Endothelial cell of umbilical vein (primary cell): ENCODE results near the gene ADA. TPM values are rescaled to one million over a fixed set of nuclear protein-coding genes. Genes with fewer than 3 reads are reported as not detected.

Source experiments
- BruUV-seq: library from RNA; stranded (reverse); fragments of 400-500 nt; replicated peaks from 2 replicates; lab custom pipeline; 2021; lab: Mats Ljungman, UMichigan
- CTCF ChIA-PET: fragments of 300-600, 350-600 bp; sonication (Branson Sonifier 250); formaldehyde crosslinking; loops from one replicate; lab custom pipeline; 2021; ENCODE audit warnings: antibody characterized with exemption, inconsistent platforms; lab: Charles Lee
- POLR2A ChIA-PET: fragments of 300-600, 350-600 bp; sonication (Branson Sonifier 250); formaldehyde crosslinking; loops from one replicate; lab custom pipeline; 2021; ENCODE audit warnings: antibody characterized with exemption, inconsistent platforms; lab: Charles Lee
- DNase-seq: peaks from one replicate; pipeline ENCODE4 v3.0.0-alpha.2; 2011; ENCODE audit warnings: low read depth, low spot score
- FAIRE-seq: peaks from 2 replicates; lab custom pipeline; 2011; peaks lifted over from hg19 to GRCh38; lab: Jason Lieb, UNC
- H2AFZ ChIP-seq: 2 replicates; pipeline ENCODE4 v1.6.0; 2012; ENCODE audit warnings: low read depth, low read length, control low read depth, inconsistent platforms
- H3K27ac ChIP-seq: 2 replicates; pipeline ENCODE4 v1.5.1; 2011; ENCODE audit warnings: low read depth, mild to moderate bottlenecking, control low read depth, low read length, moderate library complexity; ENCODE audit not compliant: insufficient read depth
- H3K27me3 ChIP-seq, 2 experiments: 2 replicates each; pipeline versions ENCODE4 v1.6.0 to v1.6.1; 2011; ENCODE audit warnings: low read length in 2 of 2, mixed read lengths in 1 of 2; ENCODE audit not compliant: control insufficient read depth in 2 of 2, insufficient read depth in 2 of 2
- H3K36me3 ChIP-seq, 2 experiments: 2 replicates in 1 of 2; 3 replicates in 1 of 2; pipeline ENCODE4 v1.5.1; 2011; ENCODE audit warnings: low read length in 2 of 2, mild to moderate bottlenecking in 1 of 2, moderate library complexity in 1 of 2; ENCODE audit not compliant: control insufficient read depth in 2 of 2, insufficient read depth in 2 of 2; ENCODE audit errors: extremely low read depth in 1 of 2
- H3K4me1 ChIP-seq: 3 replicates; pipeline ENCODE4 v1.5.1; 2011; ENCODE audit warnings: mild to moderate bottlenecking, low read length; ENCODE audit not compliant: control insufficient read depth, insufficient read depth; ENCODE audit errors: extremely low read depth
- H3K4me2 ChIP-seq: 2 replicates; pipeline ENCODE4 v1.6.1; 2011; ENCODE audit warnings: low read length, control low read depth, mixed read lengths; ENCODE audit not compliant: insufficient read depth
- H3K4me3 ChIP-seq, 3 experiments: fragments of 200-600 bp in 1 of 3; sonication (generic), shearing (Covaris generic) in 1 of 3; replicated peaks in 1 of 3; 2 replicates each; pipeline ENCODE4 v1.5.1; 2011 to 2016; ENCODE audit warnings: control low read depth in 3 of 3, low read length in 3 of 3, mild to moderate bottlenecking in 2 of 3, inconsistent platforms in 1 of 3, low read depth in 1 of 3, moderate library complexity in 1 of 3; ENCODE audit not compliant: insufficient read depth in 1 of 3
- H3K79me2 ChIP-seq: 2 replicates; pipeline ENCODE4 v1.6.0; 2012; ENCODE audit warnings: low read length, inconsistent platforms; ENCODE audit not compliant: control insufficient read depth, insufficient read depth
- H3K9ac ChIP-seq: replicated peaks from 2 replicates; pipeline ENCODE3; 2011; ENCODE audit warnings: low read length, control low read depth; ENCODE audit not compliant: insufficient read depth; ENCODE audit errors: extremely low read depth
- H3K9me1 ChIP-seq: replicated peaks from 3 replicates; pipeline ENCODE4 v1.6.0; 2011; ENCODE audit warnings: mild to moderate bottlenecking, low read length; ENCODE audit not compliant: control insufficient read depth, insufficient read depth; ENCODE audit errors: extremely low read depth
- H3K9me3 ChIP-seq: replicated peaks from 2 replicates; pipeline ENCODE4 v1.5.1; 2012; ENCODE audit warnings: low read length, inconsistent platforms; ENCODE audit not compliant: control insufficient read depth, insufficient read depth
- H4K20me1 ChIP-seq: replicated peaks from 2 replicates; pipeline ENCODE3; 2011; ENCODE audit warnings: mild to moderate bottlenecking, low read length; ENCODE audit not compliant: control insufficient read depth, insufficient read depth; ENCODE audit errors: extremely low read depth
- CTCF ChIP-seq, 2 donors: IDR thresholded peaks; 1 replicate in 1 of 2; 2 replicates in 1 of 2; pipeline ENCODE4 v1.5.1; 2011; ENCODE audit warnings: low read length in 2 of 2, mild to moderate bottlenecking in 2 of 2, moderate library complexity in 2 of 2, control low read depth in 1 of 2, inconsistent platforms in 1 of 2, low read depth in 1 of 2; ENCODE audit not compliant: insufficient read depth in 1 of 2; ENCODE audit errors: extremely low read depth in 1 of 2
- EZH2 ChIP-seq: IDR thresholded peaks from 2 replicates; pipeline ENCODE4 v1.6.1; 2012; ENCODE audit warnings: borderline replicate concordance, low read depth, mild to moderate bottlenecking, moderate library complexity, low read length, inconsistent platforms; ENCODE audit not compliant: severe bottlenecking
- FOS ChIP-seq: IDR thresholded peaks from 2 replicates; pipeline ENCODE4 v1.6.1; 2011; ENCODE audit warnings: mild to moderate bottlenecking, low read length, moderate library complexity, borderline replicate concordance; ENCODE audit not compliant: insufficient read depth
- GATA2 ChIP-seq: IDR thresholded peaks from 2 replicates; pipeline ENCODE4 v1.7.0; 2011; ENCODE audit warnings: low read depth, mild to moderate bottlenecking, moderate library complexity, mixed read lengths, low read length; ENCODE audit not compliant: insufficient read length, insufficient read depth
- JUN ChIP-seq: IDR thresholded peaks from 2 replicates; pipeline ENCODE4 v1.6.1; 2011; ENCODE audit warnings: borderline replicate concordance, low read depth; ENCODE audit not compliant: insufficient read length, insufficient read depth
- MAX ChIP-seq: IDR thresholded peaks from 2 replicates; pipeline ENCODE4 v1.6.1; 2011; ENCODE audit not compliant: insufficient read depth, insufficient read length
- MYC ChIP-seq: IDR thresholded peaks from one replicate; pipeline ENCODE4 v1.6.1; 2011; ENCODE audit warnings: mild to moderate bottlenecking, low read depth, low read length
- POLR2A ChIP-seq: IDR thresholded peaks from 2 replicates; pipeline ENCODE4 v1.6.1; 2012; ENCODE audit warnings: low read depth, mild to moderate bottlenecking, control low read depth, low read length
- POLR2AphosphoS5 ChIP-seq: IDR thresholded peaks from 2 replicates; pipeline ENCODE4 v1.6.1; 2012; ENCODE audit warnings: low read depth, mild to moderate bottlenecking, control low read depth, low read length, moderate library complexity; ENCODE audit not compliant: insufficient read depth
- dilution Hi-C: fragments of 300-500 bp; cut with MboI; formaldehyde crosslinking; loops from one replicate; pipeline ENCODE4 v1.15.0; 2019; ENCODE audit warnings: low sequenced_read_pairs; ENCODE audit not compliant: extremely low pct_ligation_motif_present
- intact Hi-C: fragments of 100-400 bp; cut with micrococcal nuclease; formaldehyde crosslinking; loops from one replicate; pipeline ENCODE4 v1.10.0; 2022
- polyA plus RNA-seq, 4 experiments: library from polyadenylated mRNA; depleted of rRNA in 3 of 4; stranded (reverse) in 3 of 4; unstranded in 1 of 4; fragments of >200 nt; gene quantifications; 2 replicates each; pipeline versions ENCODE4 v1.2.1 to v1.2.3, GENCODE V29; 2011 to 2012; ENCODE audit warnings: missing spikeins in 1 of 4
- total RNA-seq: library from RNA; stranded (reverse); gene quantifications from 2 replicates; pipeline ENCODE4 v1.2.3, GENCODE V29; 2021

ADA gene
- total and polyA plus RNA-seq, 2 donors (not counting 3 experiments of a cell fraction or from before 2014, with no cell fraction given), result 26.3 to 33.1 TPM

GRCh38 chr20:44678990-44679611, 27.6 kb upstream of the ADA start:
- dilution Hi-C loops (no loop called here), intact Hi-C loops (no loop called here)
- H3K4me3 ChIP-seq, result no peak overlapping the region
- no peak overlapping the region for H3K4me2 ChIP-seq
- FAIRE-seq (no peak), DNase-seq (no peak)
- H3K79me2 ChIP-seq, result no peaks in the 10 kb centered on the region
- no peaks in the 10 kb centered on the region for H3K27me3 ChIP-seq
- no peaks in the 10 kb centered on the region for H3K36me3 ChIP-seq
- H2AFZ ChIP-seq, result no peak overlapping the region
- H3K4me1 ChIP-seq, result no peaks in the 10 kb centered on the region
- no peak overlapping the region for H3K9ac ChIP-seq
- no peaks in the 10 kb centered on the region for H3K9me3 ChIP-seq
- POLR2A ChIA-PET, result no interaction called here
- H3K9me1 ChIP-seq, result no peaks in the 10 kb centered on the region
- no TSS peak for BruUV-seq
- TF ChIP-seq FOS, result no peak
- no peak for TF ChIP-seq GATA2
- no peak for TF ChIP-seq MYC
- TF ChIP-seq POLR2A, result no peak
- TF ChIP-seq MAX, result no peak
- no peak for TF ChIP-seq POLR2AphosphoS5
- no peak for TF ChIP-seq JUN
- no peak for TF ChIP-seq EZH2
- no peak for TF ChIP-seq CTCF (IDR thresholded peaks at IDR 0.05; ENCODE audit: extremely low read depth in 1 of 2, insufficient read depth in 1 of 2, low read depth in 1 of 2, low read length in 2 of 2)
- H4K20me1 ChIP-seq, result no peaks in the 10 kb centered on the region
- no peak overlapping the region for H3K27ac ChIP-seq
- CTCF ChIA-PET, result interaction anchor here (1.0 to 1.2 kb wide), 2 partner anchors 23 to 54 kb away, joined by 4 read pairs; no protein-coding TSS in a partner anchor
